HepG2 (cell line): ENCODE data around the gene CLCN4. TPM values are rescaled to one million over a fixed set of nuclear protein-coding genes. Genes with fewer than 3 reads are reported as not detected.

Experiments
- ATAC-seq: fragments of 200-7000 bp; cut with Tn5 transposase; 3 replicates; pipeline ENCODE4 v1.9.1; 2020; ENCODE audit warnings: mild to moderate bottlenecking, moderate library complexity
- BruUV-seq: library from RNA; stranded (reverse); fragments of 400-500 nt; replicated peaks from 2 replicates; lab custom pipeline; 2021; lab: Mats Ljungman, UMichigan
- CTCF ChIA-PET: fragments of 300-600 bp; formaldehyde crosslinking; extraction: SDS; loops from one replicate; lab custom pipeline; 2021; ENCODE audit warnings: low total read pairs, inconsistent platforms, low intra/inter-chr PET ratio; lab: Yijun Ruan, JAX
- POLR2A ChIA-PET: fragments of 350-600 bp; sonication (Branson Sonifier 250); formaldehyde crosslinking; loops from one replicate; lab custom pipeline; 2020; ENCODE audit warnings: antibody characterized with exemption, inconsistent platforms; lab: Yijun Ruan, JAX
- DNase-seq: peaks from one replicate; pipeline ENCODE4 v3.0.0-alpha.2; 2015; ENCODE audit warnings: low spot score
- FAIRE-seq: peaks from 3 replicates; lab custom pipeline; 2011; peaks lifted over from hg19 to GRCh38; lab: Jason Lieb, UNC
- H2AFZ ChIP-seq: one replicate; pipeline ENCODE4 v1.6.1; 2011; ENCODE audit warnings: low read length, inconsistent platforms
- H3K27ac ChIP-seq: fragments of 300-600 bp; 3 replicates; pipeline ENCODE4 v1.8.0; 2011; ENCODE audit warnings: mixed run types, mild to moderate bottlenecking, mixed read lengths, low read length, inconsistent platforms; ENCODE audit not compliant: insufficient read depth; ENCODE audit errors: extremely low read length
- H3K27me3 ChIP-seq, 2 experiments: fragments of 200-600 bp in 1 of 2; 2 replicates in 1 of 2; 3 replicates in 1 of 2; pipeline versions ENCODE4 v1.6.0 to v1.8.0; 2011; ENCODE audit warnings: low read length in 2 of 2, mild to moderate bottlenecking in 2 of 2, moderate library complexity in 2 of 2, inconsistent platforms in 1 of 2; ENCODE audit not compliant: insufficient read depth in 2 of 2, control insufficient read depth in 1 of 2
- H3K36me3 ChIP-seq, 2 experiments: fragments of 200-600 bp in 1 of 2; replicated peaks in 1 of 2; 2 replicates in 1 of 2; 3 replicates in 1 of 2; pipeline versions ENCODE4 v1.5.1 to v1.8.0; 2011; ENCODE audit warnings: low read length in 2 of 2, inconsistent platforms in 1 of 2; ENCODE audit not compliant: insufficient read depth in 2 of 2, control insufficient read depth in 1 of 2
- H3K4me1 ChIP-seq: 2 replicates; pipeline ENCODE4 v1.5.1; 2012; ENCODE audit warnings: low read length, inconsistent platforms; ENCODE audit not compliant: insufficient read depth
- H3K4me2 ChIP-seq: 2 replicates; pipeline ENCODE4 v1.6.0; 2011; ENCODE audit warnings: low read depth, low read length, inconsistent platforms
- H3K4me3 ChIP-seq, 3 experiments: fragments of 200-600 bp in 1 of 3; sonication (generic), shearing (Covaris generic) in 1 of 3; replicated peaks in 1 of 3; 2 replicates each; pipeline ENCODE4 v1.5.1; 2011 to 2016; ENCODE audit warnings: low read length in 3 of 3, inconsistent platforms in 2 of 3, low read depth in 2 of 3, mild to moderate bottlenecking in 2 of 3, control low read depth in 1 of 3, mixed read lengths in 1 of 3; ENCODE audit not compliant: insufficient read depth in 1 of 3
- H3K79me2 ChIP-seq: one replicate; pipeline ENCODE4 v1.6.1; 2011; ENCODE audit warnings: low read length, inconsistent platforms; ENCODE audit not compliant: insufficient read depth
- H3K9ac ChIP-seq: 2 replicates; pipeline ENCODE4 v1.6.0; 2011; ENCODE audit warnings: mild to moderate bottlenecking, low read depth, low read length, inconsistent platforms; ENCODE audit not compliant: insufficient read depth
- H3K9me3 ChIP-seq: 2 replicates; pipeline ENCODE4 v1.5.1; 2012; ENCODE audit warnings: mild to moderate bottlenecking, low read length
- H4K20me1 ChIP-seq: 2 replicates; pipeline ENCODE4 v1.6.0; 2011; ENCODE audit warnings: inconsistent platforms, mild to moderate bottlenecking, low read length, moderate library complexity; ENCODE audit not compliant: insufficient read depth
- ADNP ChIP-seq: sonication (generic); formaldehyde crosslinking; IDR thresholded peaks from 2 replicates; pipeline ENCODE4 v1.4.0; 2020; ENCODE audit warnings: missing genetic modification reagents
- FLYWCH1 ChIP-seq: sonication (generic); formaldehyde crosslinking; IDR thresholded peaks from 2 replicates; pipeline ENCODE4 v1.8.1; 2023; ENCODE audit warnings: mild to moderate bottlenecking, missing genetic modification reagents
- KLF9 ChIP-seq: IDR thresholded peaks from 2 replicates; pipeline ENCODE4 v1.6.1; 2016; ENCODE audit warnings: low read depth
- RAD21 ChIP-seq: fragments of 450-650 bp; formaldehyde crosslinking; IDR thresholded peaks from 2 replicates; pipeline ENCODE4 v1.5.0; 2020; ENCODE audit warnings: mild to moderate bottlenecking
- SMC3 ChIP-seq: IDR thresholded peaks from 2 replicates; pipeline ENCODE4 v1.6.1; 2011; ENCODE audit warnings: low read length, improper control_type of control experiment
- STAG1 ChIP-seq: sonication (generic); formaldehyde crosslinking; IDR thresholded peaks from 2 replicates; pipeline ENCODE4 v1.4.0; 2020; ENCODE audit warnings: missing genetic modification reagents
- ZFY ChIP-seq: sonication (generic); formaldehyde crosslinking; IDR thresholded peaks from 2 replicates; pipeline ENCODE4 v1.4.0; 2020; ENCODE audit warnings: missing genetic modification reagents
- ZNF501 ChIP-seq: sonication (generic); formaldehyde crosslinking; IDR thresholded peaks from 2 replicates; pipeline ENCODE4 v1.5.1; 2020; ENCODE audit warnings: mild to moderate bottlenecking, moderate library complexity, missing genetic modification reagents
- ZNF549 ChIP-seq: sonication (generic); formaldehyde crosslinking; IDR thresholded peaks from 2 replicates; pipeline ENCODE4 v1.5.0; 2020; ENCODE audit warnings: missing genetic modification reagents
- WGBS: methylation state at CpG from one replicate; pipeline ENCODE4 v1.1.6; 2017; ENCODE audit warnings: low lambda C conversion rate; 5-methylcytosine and 5-hydroxymethylcytosine counted together
- in situ Hi-C: cut with HindIII; loops from 2 replicates; pipeline ENCODE4 v1.10.0; 2017; ENCODE audit warnings: low pct_unique_long_range_greater_than_20kb; ENCODE audit not compliant: extremely low pct_ligation_motif_present
- intact Hi-C: fragments of 100-400 bp; cut with micrococcal nuclease; formaldehyde crosslinking; loops from one replicate; pipeline ENCODE4 v1.10.0; 2022; ENCODE audit not compliant: unreplicated experiment
- polyA plus RNA-seq, 8 experiments: library from polyadenylated mRNA; depleted of rRNA in 3 of 8; stranded (reverse) in 7 of 8; unstranded in 1 of 8; fragments of >200 nt; fragmentation: Illumina TruSeq in 4 of 8; extraction: Trizol in 4 of 8; gene quantifications; 2 replicates each; pipeline versions ENCODE4 v1.2.1 to v1.2.3, GENCODE V29; 2011 to 2016; ENCODE audit warnings: low read depth in 4 of 8, missing spikeins in 1 of 8, mixed read lengths in 1 of 8; ENCODE audit not compliant: insufficient read depth in 1 of 8
- total RNA-seq, 5 experiments: library from RNA; depleted of rRNA; stranded (reverse); fragments of >200 nt; fragmentation: Illumina TruSeq; extraction: Trizol; gene quantifications; 2 replicates each; pipeline ENCODE4 v1.2.3, GENCODE V29; 2016; ENCODE audit warnings: low read depth in 1 of 5
- TF ChIP-seq, protein P1 (sequence below): IDR thresholded peaks from 2 replicates; pipeline ENCODE4 v1.6.1; 2018; ENCODE audit warnings: missing genetic modification reagents, mild to moderate bottlenecking, missing compliant biosample characterization
- TF ChIP-seq, protein P2 (sequence below): sonication (generic); formaldehyde crosslinking; IDR thresholded peaks from 2 replicates; pipeline ENCODE4 v1.4.0; 2020; ENCODE audit warnings: mild to moderate bottlenecking, missing genetic modification reagents
- TF ChIP-seq, protein P3 (sequence below): sonication (generic); formaldehyde crosslinking; IDR thresholded peaks from 2 replicates; pipeline ENCODE4 v1.5.1; 2020; ENCODE audit warnings: mild to moderate bottlenecking, missing genetic modification reagents, moderate library complexity
- TF ChIP-seq, protein P4 (sequence below): sonication (generic); formaldehyde crosslinking; IDR thresholded peaks from 2 replicates; pipeline ENCODE4 v1.4.0; 2020; ENCODE audit warnings: missing genetic modification reagents, low read depth, mild to moderate bottlenecking, borderline replicate concordance
- TF ChIP-seq, protein P5 (sequence below): sonication (generic); formaldehyde crosslinking; IDR thresholded peaks from 2 replicates; pipeline ENCODE4 v1.5.0; 2020; ENCODE audit warnings: mild to moderate bottlenecking, missing genetic modification reagents, moderate library complexity

CLCN4 gene
- total and polyA plus RNA-seq, 2 of the 13 experiments (the other 11 are each of a cell fraction or from before 2014, with no cell fraction given): 1.8 to 2.5 TPM

DNA sequence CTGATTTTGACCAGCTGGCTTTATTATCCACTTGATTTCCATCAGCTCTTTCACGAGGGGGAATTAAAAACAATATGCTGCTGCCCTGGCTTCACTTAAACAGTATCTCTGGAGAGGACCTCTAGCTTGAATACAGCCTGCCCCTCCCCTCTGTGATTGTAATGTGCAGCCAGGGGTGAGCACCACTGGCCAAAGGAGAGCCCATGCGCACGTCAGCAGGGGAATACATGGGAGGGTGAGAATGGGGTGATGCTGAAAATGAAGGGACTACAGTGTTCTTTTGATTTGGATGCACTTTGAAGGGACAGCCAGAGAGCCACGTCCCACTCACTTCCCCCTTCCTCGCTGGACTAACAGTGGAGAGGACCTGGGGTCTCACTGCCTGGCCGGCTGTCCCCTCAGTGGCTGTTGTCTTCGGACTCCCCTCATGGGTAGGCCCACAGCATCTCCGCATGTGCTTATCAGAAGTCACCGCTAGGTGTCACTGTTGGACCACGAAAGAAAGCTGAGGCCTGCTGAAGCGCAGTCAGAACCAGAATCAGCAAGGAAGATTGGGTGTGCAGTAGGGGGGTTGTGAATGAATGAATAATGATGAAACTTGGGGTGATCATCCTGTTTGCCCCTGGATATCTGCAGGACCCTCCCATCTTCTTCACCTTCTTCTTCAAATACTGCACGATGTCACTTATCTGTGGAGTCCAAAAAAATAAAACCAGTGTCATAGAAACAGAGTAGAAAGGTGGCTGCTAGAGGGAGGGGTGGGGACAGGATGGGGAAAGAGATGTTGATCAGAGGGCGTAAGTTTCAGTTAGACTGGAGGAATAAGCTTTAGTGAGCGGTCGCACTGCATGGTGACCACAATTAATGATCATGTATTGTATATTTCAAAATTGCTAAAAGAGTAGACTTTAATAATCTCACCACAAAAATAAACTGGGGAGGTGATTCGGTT is 32.8 kb downstream of the CLCN4 start:
- DNase-seq (peak; percentile 57), ATAC-seq (peak; percentile 94), FAIRE-seq (peak; percentile 88)
- Histone ChIP-seq H3K4me3 (no peak overlapping the region; a peak in 1 of 6 replicates), H3K79me2 (no peaks in the 10 kb centered on the region), H4K20me1 (no peaks in the 10 kb centered on the region), H2AFZ (no peak overlapping the region), H3K9ac (peak overlapping the region; percentile 52; the same call in 1 of the 2 replicates), H3K27ac (peak overlapping the region; percentile 76), H3K27me3 (no peaks in the 10 kb centered on the region), H3K9me3 (no peaks in the 10 kb centered on the region), H3K36me3 (no peaks in the 10 kb centered on the region), H3K4me2 (no peak overlapping the region; the same call in 1 of the 2 replicates), H3K4me1 (peaks cover 10% of the 10 kb centered on the region)
- intact Hi-C loops: loop anchor here (1.0 to 5.0 kb wide), 3 partner anchors 408 to 948 kb away; no protein-coding TSS in a partner anchor
- ChIA-PET CTCF (interaction anchor here (0.7 to 2.0 kb wide), 8 partner anchors 70 to 955 kb away, joined by 3 to 21 read pairs (median 5); no protein-coding TSS in a partner anchor), POLR2A (no interaction called here)
- BruUV-seq: no TSS peak
- in situ Hi-C loops: loop anchor here (5.0 to 10.0 kb wide), 3 partner anchors 145 to 943 kb away; no protein-coding TSS in a partner anchor
- 56% methylated on average over 11 of the region's 16 CpGs for WGBS
- TF ChIP-seq SMC3 (peak; percentile 69), STAG1 (peak; percentile 91), FLYWCH1 (CRISPR knock-in tag) (no peak), RAD21 (peak; percentile 62; the same call in 1 of the 2 replicates), ZNF549 (CRISPR knock-in tag) (no peak), ZFY (0 out of 2 replicates have a peak, but pooled peaks have one; percentile 23), ZNF501 (CRISPR knock-in tag) (0 out of 2 replicates have a peak, but pooled peaks have one; percentile 22), KLF9 (CRISPR knock-in tag) (no peak), ADNP (CRISPR knock-in tag) (no peak)
- TF ChIP-seq, protein P1, sequence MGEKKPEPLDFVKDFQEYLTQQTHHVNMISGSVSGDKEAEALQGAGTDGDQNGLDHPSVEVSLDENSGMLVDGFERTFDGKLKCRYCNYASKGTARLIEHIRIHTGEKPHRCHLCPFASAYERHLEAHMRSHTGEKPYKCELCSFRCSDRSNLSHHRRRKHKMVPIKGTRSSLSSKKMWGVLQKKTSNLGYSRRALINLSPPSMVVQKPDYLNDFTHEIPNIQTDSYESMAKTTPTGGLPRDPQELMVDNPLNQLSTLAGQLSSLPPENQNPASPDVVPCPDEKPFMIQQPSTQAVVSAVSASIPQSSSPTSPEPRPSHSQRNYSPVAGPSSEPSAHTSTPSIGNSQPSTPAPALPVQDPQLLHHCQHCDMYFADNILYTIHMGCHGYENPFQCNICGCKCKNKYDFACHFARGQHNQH (CRISPR knock-in tag): no peak
- TF ChIP-seq, protein P2, sequence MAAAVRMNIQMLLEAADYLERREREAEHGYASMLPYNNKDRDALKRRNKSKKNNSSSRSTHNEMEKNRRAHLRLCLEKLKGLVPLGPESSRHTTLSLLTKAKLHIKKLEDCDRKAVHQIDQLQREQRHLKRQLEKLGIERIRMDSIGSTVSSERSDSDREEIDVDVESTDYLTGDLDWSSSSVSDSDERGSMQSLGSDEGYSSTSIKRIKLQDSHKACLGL: no peak
- TF ChIP-seq, protein P3, sequence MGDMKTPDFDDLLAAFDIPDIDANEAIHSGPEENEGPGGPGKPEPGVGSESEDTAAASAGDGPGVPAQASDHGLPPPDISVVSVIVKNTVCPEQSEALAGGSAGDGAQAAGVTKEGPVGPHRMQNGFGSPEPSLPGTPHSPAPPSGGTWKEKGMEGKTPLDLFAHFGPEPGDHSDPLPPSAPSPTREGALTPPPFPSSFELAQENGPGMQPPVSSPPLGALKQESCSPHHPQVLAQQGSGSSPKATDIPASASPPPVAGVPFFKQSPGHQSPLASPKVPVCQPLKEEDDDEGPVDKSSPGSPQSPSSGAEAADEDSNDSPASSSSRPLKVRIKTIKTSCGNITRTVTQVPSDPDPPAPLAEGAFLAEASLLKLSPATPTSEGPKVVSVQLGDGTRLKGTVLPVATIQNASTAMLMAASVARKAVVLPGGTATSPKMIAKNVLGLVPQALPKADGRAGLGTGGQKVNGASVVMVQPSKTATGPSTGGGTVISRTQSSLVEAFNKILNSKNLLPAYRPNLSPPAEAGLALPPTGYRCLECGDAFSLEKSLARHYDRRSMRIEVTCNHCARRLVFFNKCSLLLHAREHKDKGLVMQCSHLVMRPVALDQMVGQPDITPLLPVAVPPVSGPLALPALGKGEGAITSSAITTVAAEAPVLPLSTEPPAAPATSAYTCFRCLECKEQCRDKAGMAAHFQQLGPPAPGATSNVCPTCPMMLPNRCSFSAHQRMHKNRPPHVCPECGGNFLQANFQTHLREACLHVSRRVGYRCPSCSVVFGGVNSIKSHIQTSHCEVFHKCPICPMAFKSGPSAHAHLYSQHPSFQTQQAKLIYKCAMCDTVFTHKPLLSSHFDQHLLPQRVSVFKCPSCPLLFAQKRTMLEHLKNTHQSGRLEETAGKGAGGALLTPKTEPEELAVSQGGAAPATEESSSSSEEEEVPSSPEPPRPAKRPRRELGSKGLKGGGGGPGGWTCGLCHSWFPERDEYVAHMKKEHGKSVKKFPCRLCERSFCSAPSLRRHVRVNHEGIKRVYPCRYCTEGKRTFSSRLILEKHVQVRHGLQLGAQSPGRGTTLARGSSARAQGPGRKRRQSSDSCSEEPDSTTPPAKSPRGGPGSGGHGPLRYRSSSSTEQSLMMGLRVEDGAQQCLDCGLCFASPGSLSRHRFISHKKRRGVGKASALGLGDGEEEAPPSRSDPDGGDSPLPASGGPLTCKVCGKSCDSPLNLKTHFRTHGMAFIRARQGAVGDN: no peak
- TF ChIP-seq, protein P4, sequence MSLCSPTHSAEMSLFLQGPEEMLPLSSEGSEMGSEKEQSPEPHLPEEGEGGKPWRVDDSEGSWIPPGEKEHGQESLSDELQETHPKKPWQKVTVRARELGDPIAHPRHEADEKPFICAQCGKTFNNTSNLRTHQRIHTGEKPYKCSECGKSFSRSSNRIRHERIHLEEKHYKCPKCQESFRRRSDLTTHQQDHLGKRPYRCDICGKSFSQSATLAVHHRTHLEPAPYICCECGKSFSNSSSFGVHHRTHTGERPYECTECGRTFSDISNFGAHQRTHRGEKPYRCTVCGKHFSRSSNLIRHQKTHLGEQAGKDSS: no peak
- TF ChIP-seq, protein P5, sequence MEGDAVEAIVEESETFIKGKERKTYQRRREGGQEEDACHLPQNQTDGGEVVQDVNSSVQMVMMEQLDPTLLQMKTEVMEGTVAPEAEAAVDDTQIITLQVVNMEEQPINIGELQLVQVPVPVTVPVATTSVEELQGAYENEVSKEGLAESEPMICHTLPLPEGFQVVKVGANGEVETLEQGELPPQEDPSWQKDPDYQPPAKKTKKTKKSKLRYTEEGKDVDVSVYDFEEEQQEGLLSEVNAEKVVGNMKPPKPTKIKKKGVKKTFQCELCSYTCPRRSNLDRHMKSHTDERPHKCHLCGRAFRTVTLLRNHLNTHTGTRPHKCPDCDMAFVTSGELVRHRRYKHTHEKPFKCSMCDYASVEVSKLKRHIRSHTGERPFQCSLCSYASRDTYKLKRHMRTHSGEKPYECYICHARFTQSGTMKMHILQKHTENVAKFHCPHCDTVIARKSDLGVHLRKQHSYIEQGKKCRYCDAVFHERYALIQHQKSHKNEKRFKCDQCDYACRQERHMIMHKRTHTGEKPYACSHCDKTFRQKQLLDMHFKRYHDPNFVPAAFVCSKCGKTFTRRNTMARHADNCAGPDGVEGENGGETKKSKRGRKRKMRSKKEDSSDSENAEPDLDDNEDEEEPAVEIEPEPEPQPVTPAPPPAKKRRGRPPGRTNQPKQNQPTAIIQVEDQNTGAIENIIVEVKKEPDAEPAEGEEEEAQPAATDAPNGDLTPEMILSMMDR (CRISPR knock-in tag): peak; percentile 89
